ENCODE data around the gene AFF1. TPM values are rescaled to one million over a fixed set of nuclear protein-coding genes. Genes with fewer than 3 reads are reported as not detected.

AFF1 gene
- total RNA-seq, 2 experiments from 2014 or later = 50.3 to 51.2 TPM

- H3K4me3 Mint-ChIP-seq = no peak overlapping the region
- no peak overlapping the region for H3K27ac Mint-ChIP-seq
- no peak for DNase-seq
- no peaks in the 10 kb centered on the region for H3K36me3 Mint-ChIP-seq (ENCODE audit: low read depth)
- ChIA-PET CTCF (interaction anchor here (0.8 to 5.8 kb wide), 52 partner anchors 12 to 423 kb away, joined by 3 to 112 read pairs (median 5); partner anchors contain the start of genes AFF1 and KLHL8), POLR2A (interaction anchor here (0.7 to 4.2 kb wide), 6 partner anchors 14 to 182 kb away, joined by 4 to 42 read pairs (median 20); partner anchors contain the start of gene AFF1)
- no peak for TF ChIP-seq CTCF (IDR thresholded peaks at IDR 0.05)
- H3K9me3 Mint-ChIP-seq = no peaks in the 10 kb centered on the region
- H3K27ac ChIP-seq (ENCODE audit: low read depth in 1 of 2, low read length in 2 of 2) = no peak overlapping the region
- ATAC-seq (ENCODE audit: poor library complexity) = no peak
- no peaks in the 10 kb centered on the region for H3K27me3 Mint-ChIP-seq
- no peaks in the 10 kb centered on the region for H3K36me3 ChIP-seq (ENCODE audit: insufficient read depth, low read length)
- peaks cover 4% of the 10 kb centered on the region for H3K4me1 Mint-ChIP-seq (ENCODE audit: low read depth)
- H3K9me3 ChIP-seq (ENCODE audit: control insufficient read depth in 1 of 2, insufficient read depth in 1 of 2, low read length in 2 of 2) = no peaks in the 10 kb centered on the region
- H3K4me3 ChIP-seq (ENCODE audit: low read length) = no peak overlapping the region
- H3K4me1 ChIP-seq (ENCODE audit: insufficient read depth, low read length) = peaks cover 2% of the 10 kb centered on the region
- intact Hi-C loops (cut with DNase I, micrococcal nuclease) = loop anchor here (1.0 to 2.0 kb wide), 4 partner anchors 172 to 314 kb away; no protein-coding TSS in a partner anchor
- no peaks in the 10 kb centered on the region for H3K27me3 ChIP-seq (ENCODE audit: control insufficient read depth in 1 of 2, insufficient read depth in 2 of 2, low read length in 2 of 2)
Measured at GRCh38 chr4:86921608-86922252, 13.1 kb upstream of the AFF1 start.

GRCh38 chr4:86924811-86925210, 10.0 kb upstream of the AFF1 start:
- Histone ChIP-seq H3K36me3 (ENCODE audit: insufficient read depth, low read length) (no peaks in the 10 kb centered on the region), H3K4me1 (ENCODE audit: insufficient read depth, low read length) (peaks cover 2% of the 10 kb centered on the region), H3K27ac (ENCODE audit: low read depth in 1 of 2, low read length in 2 of 2) (no peak overlapping the region), H3K27me3 (ENCODE audit: control insufficient read depth in 1 of 2, insufficient read depth in 2 of 2, low read length in 2 of 2) (no peaks in the 10 kb centered on the region), H3K4me3 (ENCODE audit: low read length) (no peak overlapping the region), H3K9me3 (ENCODE audit: control insufficient read depth in 1 of 2, insufficient read depth in 1 of 2, low read length in 2 of 2) (no peaks in the 10 kb centered on the region)
- H3K27me3 Mint-ChIP-seq = no peaks in the 10 kb centered on the region
- intact Hi-C loops (cut with DNase I, micrococcal nuclease) = no loop called here
- no peak overlapping the region for H3K27ac Mint-ChIP-seq
- POLR2A ChIA-PET = interaction anchor here (2.8 to 4.2 kb wide), 3 partner anchors 11 to 168 kb away, joined by 34 to 42 read pairs (median 38); partner anchors contain the start of gene AFF1
- H3K36me3 Mint-ChIP-seq (ENCODE audit: low read depth) = peaks cover 2% of the 10 kb centered on the region
- TF ChIP-seq CTCF (IDR thresholded peaks at IDR 0.05) = no peak
- H3K4me1 Mint-ChIP-seq (ENCODE audit: low read depth) = peaks cover 4% of the 10 kb centered on the region
- CTCF ChIA-PET = no interaction called here
- no peak for ATAC-seq (ENCODE audit: poor library complexity)
- no peaks in the 10 kb centered on the region for H3K9me3 Mint-ChIP-seq
- DNase-seq = no peak
- H3K4me3 Mint-ChIP-seq = no peak overlapping the region

GRCh38 chr4:86926435-86927086, 8.2 kb upstream of the AFF1 start:
- Mint-ChIP-seq H3K9me3 (no peaks in the 10 kb centered on the region), H3K4me1 (ENCODE audit: low read depth) (peaks cover 4% of the 10 kb centered on the region), H3K4me3 (no peak overlapping the region), H3K36me3 (ENCODE audit: low read depth) (peaks cover 5% of the 10 kb centered on the region), H3K27ac (no peak overlapping the region), H3K27me3 (no peaks in the 10 kb centered on the region)
- peaks cover 2% of the 10 kb centered on the region for H3K4me1 ChIP-seq (ENCODE audit: insufficient read depth, low read length)
- ATAC-seq (ENCODE audit: poor library complexity) = no peak
- TF ChIP-seq CTCF (IDR thresholded peaks at IDR 0.05) = no peak
- CTCF ChIA-PET = interaction anchor here (1.9 kb wide), 1 partner anchor 167 kb away, joined by 7 read pairs; no protein-coding TSS in a partner anchor
- no peaks in the 10 kb centered on the region for H3K9me3 ChIP-seq (ENCODE audit: control insufficient read depth in 1 of 2, insufficient read depth in 1 of 2, low read length in 2 of 2)
- DNase-seq = no peak
- POLR2A ChIA-PET = no interaction called here
- no peak overlapping the region for H3K4me3 ChIP-seq (ENCODE audit: low read length)
- intact Hi-C loops (cut with DNase I, micrococcal nuclease) = no loop called here
- no peak overlapping the region for H3K27ac ChIP-seq (ENCODE audit: low read depth in 1 of 2, low read length in 2 of 2)
- no peaks in the 10 kb centered on the region for H3K36me3 ChIP-seq (ENCODE audit: insufficient read depth, low read length)
- H3K27me3 ChIP-seq (ENCODE audit: control insufficient read depth in 1 of 2, insufficient read depth in 2 of 2, low read length in 2 of 2) = no peaks in the 10 kb centered on the region

Data from CD4-positive, alpha-beta T cell (primary cell).